ENCODE results near the gene CAMK4.
A peak's percentile ranks its signal among the peaks of the same experiment; 100 is the strongest.
"Not testable (repeated sequence)": the region's sequence is repeated elsewhere in the genome, so short reads cannot be mapped to it uniquely, and the experiment has no call there.

CAMK4 gene

DNA sequence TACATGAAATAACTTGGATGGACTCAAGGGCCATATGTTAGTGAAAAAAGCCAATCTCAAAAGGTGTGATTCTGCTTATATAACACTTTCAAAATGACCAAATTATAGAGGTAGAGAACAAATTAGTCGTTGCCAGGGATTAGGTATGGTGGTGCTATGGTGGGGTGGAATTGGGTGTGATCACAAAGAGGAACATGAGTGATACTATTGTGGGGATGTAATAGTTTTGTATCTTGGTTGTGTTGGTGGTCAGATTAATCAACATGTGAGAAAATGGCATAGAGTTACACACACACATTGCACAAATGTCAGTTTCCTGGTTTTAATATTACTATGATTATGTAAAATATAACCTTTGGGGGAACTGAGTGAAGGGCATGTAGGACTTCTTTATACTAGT lies 31.9 kb downstream of the CAMK4 start:
- DNase-seq (ENCODE audit: low read depth) = no peak

DNA sequence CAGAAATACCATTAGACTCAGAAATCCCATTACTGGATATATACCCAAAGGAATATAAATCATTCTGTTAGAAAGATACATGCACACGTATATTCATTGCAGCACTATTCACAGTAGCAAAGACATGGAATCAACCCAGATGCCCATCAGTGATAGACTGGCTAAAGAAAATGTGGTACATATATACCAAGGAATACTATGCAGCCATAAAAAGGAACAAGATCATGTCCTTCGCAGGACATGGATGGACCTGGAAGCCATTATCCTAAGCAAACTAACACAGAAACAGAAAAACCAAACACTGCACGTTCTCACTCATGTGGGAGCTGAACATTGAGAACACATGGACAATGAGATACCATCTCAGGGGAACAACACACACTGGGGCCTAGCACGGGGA lies 33.4 kb downstream of the CAMK4 start:
- not testable (repeated sequence) for DNase-seq (ENCODE audit: low read depth)

DNA sequence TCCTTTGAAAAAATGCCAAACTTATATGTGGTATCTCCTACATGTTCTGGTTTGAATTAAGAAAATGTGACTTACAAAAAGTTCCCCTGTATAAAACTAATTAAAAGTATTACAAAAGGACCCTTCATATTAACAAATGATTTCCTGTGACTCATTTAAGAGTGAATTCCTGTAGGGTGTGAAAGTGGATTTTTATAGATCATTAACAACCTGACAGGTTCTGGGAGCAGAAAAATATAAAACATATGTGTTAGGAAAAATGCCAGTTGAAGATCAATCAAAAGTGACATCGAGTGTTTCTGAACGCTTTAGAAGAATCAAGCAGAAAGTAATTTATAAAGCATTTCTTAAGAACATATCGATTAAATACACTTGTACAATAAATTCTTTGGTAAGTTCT lies 35.5 kb downstream of the CAMK4 start:
- no peak for DNase-seq (ENCODE audit: low read depth)

DNA sequence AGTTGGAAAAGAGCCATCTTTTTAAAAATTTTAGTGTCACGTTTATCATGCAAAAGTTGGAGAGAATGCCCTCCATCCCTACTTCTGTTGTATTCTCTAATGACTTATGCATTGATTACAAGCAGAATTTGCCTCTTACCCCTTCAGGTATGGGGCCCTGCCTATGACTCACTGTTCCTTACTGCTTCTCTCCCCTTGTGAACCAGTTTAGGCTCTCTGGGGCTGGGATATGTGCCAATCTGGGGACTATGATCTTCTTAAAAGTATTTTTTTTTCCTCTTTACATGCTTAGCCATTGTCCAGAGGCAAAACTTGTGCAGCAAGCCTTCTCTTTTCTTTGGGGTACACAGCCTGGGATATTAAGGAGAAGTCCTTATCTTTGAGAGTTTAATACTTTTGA lies 37.4 kb downstream of the CAMK4 start:
- DNase-seq (ENCODE audit: low read depth) = no peak

DNA sequence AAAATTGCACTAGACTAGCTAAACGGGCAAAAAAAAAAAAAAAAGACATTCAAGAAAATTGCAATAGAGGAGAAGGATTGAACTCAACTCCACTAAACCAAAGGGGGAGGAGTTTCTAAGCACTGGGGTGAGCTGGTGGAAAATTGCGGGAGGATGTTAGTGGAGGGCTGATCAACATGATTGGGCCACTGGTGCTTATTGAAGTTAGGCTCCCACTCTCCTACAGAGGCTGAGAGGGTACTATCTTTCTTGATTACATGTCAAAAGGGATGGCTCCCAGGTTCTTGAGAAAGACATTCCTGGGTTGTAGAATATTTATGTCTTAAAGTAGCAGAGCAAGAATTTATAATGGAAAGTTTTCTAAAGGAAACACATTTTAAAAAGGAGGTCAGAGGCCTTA lies 38.0 kb downstream of the CAMK4 start:
- DNase-seq (ENCODE audit: low read depth) = no peak

- DNase-seq (ENCODE audit: low read depth) = no peak
Measured at GRCh38 chr5:111262815-111263214, 38.6 kb downstream of the CAMK4 start.

DNA sequence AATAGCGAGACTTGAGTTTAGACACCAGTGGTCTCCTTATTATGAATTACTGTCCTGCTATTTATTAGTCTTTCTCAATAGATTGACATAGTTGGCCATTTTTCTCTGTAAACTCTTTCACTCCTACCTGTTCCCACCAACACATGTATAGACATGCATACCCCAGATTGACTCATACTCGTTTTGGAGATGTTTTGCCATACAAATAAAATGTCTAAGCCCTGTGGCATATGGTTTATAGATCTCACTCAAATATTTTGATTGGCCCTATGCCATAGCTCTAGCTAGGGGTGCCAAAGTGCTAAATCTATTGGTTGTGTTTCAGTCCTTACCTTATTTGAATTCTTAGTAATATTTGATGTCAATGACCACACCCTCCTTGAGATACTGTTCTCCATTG lies 42.3 kb downstream of the CAMK4 start:
- DNase-seq (ENCODE audit: low read depth) = no peak

DNA sequence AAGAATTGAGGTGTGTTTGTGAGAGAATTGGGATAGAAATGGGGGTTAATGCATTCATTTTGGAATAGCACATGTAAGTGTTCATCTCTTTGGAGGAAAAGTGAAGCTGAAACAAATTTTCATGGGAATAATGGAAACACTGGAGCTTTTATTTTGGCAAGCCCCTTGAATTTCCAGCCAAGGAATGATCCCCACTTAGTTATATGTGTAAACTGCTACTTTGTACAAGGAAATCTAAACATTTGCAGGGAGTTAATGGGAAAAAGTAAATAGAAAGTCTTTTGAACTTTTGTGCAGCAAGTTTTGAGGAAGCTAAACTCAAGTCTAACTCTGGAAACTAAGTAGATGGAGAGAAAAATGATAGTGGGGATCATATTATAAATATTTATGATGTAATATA lies 44.1 kb downstream of the CAMK4 start:
- no peak for DNase-seq (ENCODE audit: low read depth)

DNA sequence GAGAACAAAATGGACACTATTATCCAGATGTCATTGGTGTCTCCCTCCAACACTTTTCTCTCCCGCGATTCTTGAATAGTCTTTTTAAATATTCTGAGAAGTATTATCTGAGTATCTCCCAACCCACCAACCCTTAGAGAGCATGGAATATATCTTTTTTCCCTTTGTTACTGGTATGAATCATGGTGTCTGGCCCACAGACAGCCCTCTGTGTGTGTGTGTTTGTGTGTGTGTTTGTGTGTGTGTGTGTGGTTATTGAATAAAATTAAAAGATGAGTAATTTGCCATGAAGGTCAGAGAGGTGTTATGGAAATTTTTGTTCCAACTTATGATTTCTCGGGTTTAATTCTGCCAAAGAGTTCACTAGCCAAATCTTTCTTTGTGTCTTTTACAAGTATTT lies 47.7 kb downstream of the CAMK4 start:
- no peak for DNase-seq (ENCODE audit: low read depth)

- no peak for DNase-seq (ENCODE audit: low read depth)
Measured at GRCh38 chr5:111277061-111277460, 52.9 kb downstream of the CAMK4 start.

- peak; percentile 77 for DNase-seq (ENCODE audit: low read depth)
Measured at GRCh38 chr5:111278858-111279504, 54.8 kb downstream of the CAMK4 start.

DNA sequence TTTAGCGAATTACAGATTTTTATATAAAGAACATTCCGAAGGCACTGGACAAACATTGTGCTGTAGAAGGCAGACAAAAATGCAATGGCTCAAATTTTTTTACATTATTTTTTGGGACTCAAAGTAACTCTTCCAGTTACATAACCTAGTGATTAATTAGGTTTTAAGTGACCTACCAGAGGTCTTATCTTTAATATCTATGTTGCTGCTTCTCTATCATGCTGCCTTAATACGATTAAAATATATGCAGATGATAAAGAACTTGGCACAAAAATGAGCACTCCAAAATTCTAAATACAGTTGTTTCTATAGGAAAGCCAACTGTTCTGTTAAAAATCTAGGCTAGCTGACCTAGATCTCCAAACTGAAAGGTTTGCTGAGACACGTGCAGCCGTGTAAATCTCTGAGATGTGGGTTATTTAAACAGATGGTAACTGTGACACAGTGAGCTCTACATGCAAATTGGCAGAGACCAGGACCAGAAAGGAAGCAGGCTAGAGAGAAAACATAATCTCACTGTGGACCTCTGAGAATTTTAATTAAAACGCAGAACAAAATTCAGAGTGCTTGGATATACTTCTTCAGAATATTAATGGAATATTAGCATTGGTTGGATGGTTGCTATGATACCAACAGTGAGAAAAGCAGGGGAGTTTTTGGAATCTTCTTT lies 56.2 kb downstream of the CAMK4 start:
- no peak for DNase-seq (ENCODE audit: low read depth)

- no peak for DNase-seq (ENCODE audit: low read depth)
Measured at GRCh38 chr5:111282798-111283197, 58.6 kb downstream of the CAMK4 start.

- no peak for DNase-seq (ENCODE audit: low read depth)
Measured at GRCh38 chr5:111284825-111285224, 60.6 kb downstream of the CAMK4 start.

- DNase-seq (ENCODE audit: low read depth) = no peak
Measured at GRCh38 chr5:111294551-111294950, 70.4 kb downstream of the CAMK4 start.

DNA sequence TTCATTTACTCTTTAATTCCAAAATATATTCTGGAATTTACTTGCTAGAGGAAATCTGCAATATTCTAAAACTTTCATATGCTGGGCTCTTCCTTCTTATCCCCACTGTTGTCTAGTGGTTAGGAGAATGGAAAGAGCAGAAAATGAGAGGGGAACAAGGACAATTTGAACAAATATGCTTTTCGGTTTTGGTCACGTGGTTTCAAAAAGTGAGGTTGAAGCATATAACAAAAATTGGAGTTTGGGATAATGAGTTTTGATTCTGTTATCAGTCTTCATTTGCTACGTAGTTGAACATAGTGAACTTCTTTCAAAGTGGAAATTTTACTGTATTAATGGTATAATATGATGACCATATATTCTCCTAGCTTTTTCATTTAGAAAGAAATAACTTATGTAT lies 71.5 kb downstream of the CAMK4 start:
- DNase-seq (ENCODE audit: low read depth) = no peak

DNA sequence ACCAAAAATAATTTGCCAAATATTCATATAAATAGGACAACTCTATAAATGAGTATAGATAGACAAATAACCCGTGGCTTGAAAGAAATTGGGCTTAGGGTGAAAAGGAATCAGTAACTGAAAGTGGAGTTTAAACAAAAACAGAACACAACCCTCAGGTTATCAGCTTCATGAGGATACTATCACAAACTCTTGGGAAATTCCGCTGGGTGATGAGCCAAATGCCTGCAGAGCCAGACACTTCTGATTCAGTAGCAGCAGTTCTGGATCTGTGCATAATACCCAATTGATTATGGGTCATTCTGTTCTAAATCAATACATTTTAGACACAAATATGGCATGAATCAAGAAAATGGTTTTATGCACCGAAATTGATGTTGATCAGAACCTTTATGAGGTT lies 72.4 kb downstream of the CAMK4 start:
- no peak for DNase-seq (ENCODE audit: low read depth)

- no peak for DNase-seq (ENCODE audit: low read depth)
Measured at GRCh38 chr5:111299067-111299481, 74.9 kb downstream of the CAMK4 start.

- DNase-seq (ENCODE audit: low read depth) = no peak
Measured at GRCh38 chr5:111299831-111300432, 75.7 kb downstream of the CAMK4 start.

GRCh38 chr5:111301264-111301663 lies 77.1 kb downstream of the CAMK4 start:
- no peak for DNase-seq (ENCODE audit: low read depth)

DNA sequence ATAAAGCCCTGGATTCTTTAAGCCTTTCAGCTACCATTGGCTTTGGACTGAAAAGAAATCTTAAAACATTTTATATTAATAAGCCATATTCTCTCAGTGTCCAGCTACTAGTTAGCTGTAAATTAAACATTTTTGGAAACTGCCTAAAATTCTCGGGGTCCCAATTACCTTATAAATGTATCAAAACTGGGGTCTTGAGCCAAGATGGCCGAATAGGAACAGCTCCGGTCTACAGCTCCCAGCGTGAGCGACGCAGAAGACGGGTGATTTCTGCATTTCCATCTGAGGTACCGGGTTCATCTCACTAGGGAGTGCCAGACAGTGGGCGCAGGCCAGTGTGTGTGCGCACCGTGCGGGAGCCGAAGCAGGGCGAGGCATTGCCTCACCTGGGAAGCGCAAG lies 77.9 kb downstream of the CAMK4 start:
- DNase-seq (ENCODE audit: low read depth) = not testable (repeated sequence)

DNA sequence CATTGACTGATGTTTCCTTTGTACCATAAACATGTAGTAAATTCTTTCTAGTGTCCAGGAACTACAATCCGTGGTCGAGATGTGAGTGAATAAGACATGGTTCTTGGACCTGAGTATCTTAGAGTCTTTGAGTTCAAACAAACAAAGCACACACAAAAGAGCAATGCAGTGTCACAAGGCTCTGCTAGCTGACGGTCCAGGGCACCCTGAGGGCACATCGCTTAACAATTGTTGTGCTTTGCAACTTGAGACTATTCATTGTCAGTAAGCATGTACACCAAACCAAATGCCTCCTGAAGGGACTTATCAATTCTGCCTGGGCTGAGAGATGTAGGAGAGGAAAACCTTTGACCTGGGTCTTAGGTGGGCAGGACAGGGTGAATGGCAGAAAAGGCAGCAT lies 84.8 kb downstream of the CAMK4 start:
- no peak for DNase-seq (ENCODE audit: low read depth)

- no peak for DNase-seq (ENCODE audit: low read depth)
Measured at GRCh38 chr5:111309384-111309783, 85.2 kb downstream of the CAMK4 start.

Data from stimulated activated CD8-positive, alpha-beta memory T cell treated with anti-CD3 and anti-CD28 coated beads, Interleukin-15, amount 100 ng/mL, for 1 hour (primary cell).